MG63 (cell line): ENCODE measurements around the gene ZNF45. TPM values are rescaled to one million over a fixed set of nuclear protein-coding genes. Genes with fewer than 3 reads are reported as not detected.

Experiments used
- total RNA-seq: library from RNA; depleted of rRNA; stranded (reverse); fragments of >200 nt; shearing (Covaris generic); gene quantifications from 2 replicates; pipeline ENCODE4 v1.2.3, GENCODE V29; 2014; ENCODE audit warnings: low replicate concordance; rRNA removed

ZNF45 gene
- total RNA-seq, 1 experiment from 2014 or later, result 8.6 TPM

Other genes starting within 250 kb of the ZNF45 start
- not detected in 2 replicates for gene IRGC, start 219.2 kb downstream of the ZNF45 start, total RNA-seq
- 40.8 and 58.6 TPM in 2 replicates for gene SMG9, start 180.3 kb downstream of the ZNF45 start, total RNA-seq
- gene KCNN4, start 154.3 kb downstream of the ZNF45 start, total RNA-seq, result 5.0 and 6.1 TPM in 2 replicates
- not detected in 2 replicates for gene LYPD5, start 132.8 kb downstream of the ZNF45 start, total RNA-seq
- gene ZNF283, start 108.0 kb downstream of the ZNF45 start, total RNA-seq, result 5.4 and 9.0 TPM in 2 replicates
- 0.76 and 1.9 TPM in 2 replicates for gene ZNF404, start 51.3 kb downstream of the ZNF45 start, total RNA-seq
- 1.4 and 1.6 TPM in 2 replicates for gene ZNF221, start 15.9 kb upstream of the ZNF45 start, total RNA-seq
- 2.3 and 4.5 TPM in 2 replicates for gene ZNF155, start 48.9 kb upstream of the ZNF45 start, total RNA-seq
- gene ZNF230, start 67.7 kb upstream of the ZNF45 start, total RNA-seq, result 1.2 and 3.9 TPM in 2 replicates
- 2.2 and 9.1 TPM in 2 replicates for gene ZNF222, start 90.1 kb upstream of the ZNF45 start, total RNA-seq
- gene ZNF223, start 116.8 kb upstream of the ZNF45 start, total RNA-seq, result 0.63 and 2.9 TPM in 2 replicates
- gene ZNF284, start 136.9 kb upstream of the ZNF45 start, total RNA-seq, result 1.4 and 1.7 TPM in 2 replicates
- 7.7 and 17.1 TPM in 2 replicates for gene ZNF224, start 159.1 kb upstream of the ZNF45 start, total RNA-seq
- 1.3 and 3.1 TPM in 2 replicates for gene ZNF225, start 178.1 kb upstream of the ZNF45 start, total RNA-seq
- 3.9 and 10.0 TPM in 2 replicates for gene ZNF234, start 206.3 kb upstream of the ZNF45 start, total RNA-seq
- 8.8 and 12.7 TPM in 2 replicates for gene ZNF226, start 229.8 kb upstream of the ZNF45 start, total RNA-seq